WTC11 (cell line): Measurements from ENCODE around the gene DNAJC6. TPM values are rescaled to one million over a fixed set of nuclear protein-coding genes. Genes with fewer than 3 reads are reported as not detected.

ENCODE experiments used
- ATAC-seq: fragments of 200-7000 bp; cut with Tn5 transposase; 2 replicates; pipeline ENCODE4 v1.10.0; 2021; ENCODE audit warnings: mild to moderate bottlenecking, moderate library complexity
- CTCF ChIA-PET: fragments of 300-600 bp; sonication (Branson Sonifier 250); formaldehyde crosslinking; loops from one replicate; lab custom pipeline; 2021; ENCODE audit warnings: antibody characterized with exemption; lab: Charles Lee
- POLR2A ChIA-PET: fragments of 350-600 bp; sonication (Branson Sonifier 250); formaldehyde crosslinking; loops from one replicate; lab custom pipeline; 2021; ENCODE audit warnings: antibody characterized with exemption; lab: Charles Lee
- DNase-seq: peaks from one replicate; pipeline ENCODE4 v3.0.0; 2021; ENCODE audit warnings: low spot score
- H3K27ac Mint-ChIP-seq: 2 replicates; pipeline ENCODE4 v1.8.0; 2021; ENCODE audit warnings: mixed read lengths
- H3K27me3 Mint-ChIP-seq: 2 replicates; pipeline ENCODE4 v1.8.0; 2021; ENCODE audit warnings: low read depth, mild to moderate bottlenecking, moderate library complexity, mixed read lengths
- H3K36me3 Mint-ChIP-seq: 2 replicates; pipeline ENCODE4 v1.8.0; 2021; ENCODE audit warnings: mixed read lengths
- H3K4me1 Mint-ChIP-seq: 2 replicates; pipeline ENCODE4 v1.8.0; 2022; ENCODE audit warnings: mixed read lengths
- H3K4me3 Mint-ChIP-seq: 2 replicates; pipeline ENCODE4 v1.8.0; 2021; ENCODE audit warnings: mild to moderate bottlenecking, moderate library complexity, mixed read lengths
- H3K9me3 Mint-ChIP-seq: 2 replicates; pipeline ENCODE4 v1.8.0; 2021; ENCODE audit warnings: mixed read lengths
- ARID4B ChIP-seq: sonication (generic); formaldehyde crosslinking; IDR thresholded peaks from 2 replicates; pipeline ENCODE4 v1.8.0; 2023; ENCODE audit warnings: missing genetic modification reagents, mild to moderate bottlenecking, borderline replicate concordance
- GTF2I ChIP-seq: fragments of 250-450 bp; sonication (Bioruptor Pico); conservative IDR thresholded peaks from 2 replicates; pipeline ENCODE4 v1.4.0; 2021; ENCODE audit warnings: mild to moderate bottlenecking
- JAZF1 ChIP-seq: fragments of 250-450 bp; sonication (Bioruptor Pico); IDR thresholded peaks from 2 replicates; pipeline ENCODE4 v1.9.0; 2021; ENCODE audit warnings: moderate library complexity, mild to moderate bottlenecking, inconsistent platforms
- NR3C1 ChIP-seq: sonication (generic); formaldehyde crosslinking; conservative IDR thresholded peaks from 2 replicates; pipeline ENCODE4 v1.8.1; 2023; ENCODE audit warnings: low read depth, mild to moderate bottlenecking, missing genetic modification reagents
- PRDM15 ChIP-seq: sonication (generic); formaldehyde crosslinking; IDR thresholded peaks from 2 replicates; pipeline ENCODE4 v1.8.0; 2022; ENCODE audit warnings: missing genetic modification reagents
- RORB ChIP-seq: fragments of 250-450 bp; sonication (Bioruptor Pico); IDR thresholded peaks from 2 replicates; pipeline ENCODE4 v1.9.0; 2021; ENCODE audit warnings: mild to moderate bottlenecking
- TCF7 ChIP-seq: sonication (generic); formaldehyde crosslinking; IDR thresholded peaks from 2 replicates; pipeline ENCODE4 v1.8.0; 2022; ENCODE audit warnings: mild to moderate bottlenecking, low read depth, missing genetic modification reagents, moderate library complexity
- TEAD1 ChIP-seq: sonication (generic); formaldehyde crosslinking; IDR thresholded peaks from 2 replicates; pipeline ENCODE4 v1.8.0; 2022; ENCODE audit warnings: mild to moderate bottlenecking, missing genetic modification reagents
- ZBTB43 ChIP-seq: sonication (generic); formaldehyde crosslinking; IDR thresholded peaks from 2 replicates; pipeline ENCODE4 v1.8.1; 2023; ENCODE audit warnings: mild to moderate bottlenecking, missing genetic modification reagents
- ZNF219 ChIP-seq: sonication (generic); formaldehyde crosslinking; IDR thresholded peaks from 2 replicates; pipeline ENCODE4 v1.8.0; 2023; ENCODE audit warnings: missing genetic modification reagents, mild to moderate bottlenecking, borderline replicate concordance
- total RNA-seq: library from RNA; stranded (reverse); gene quantifications from 3 replicates; pipeline ENCODE4 v1.2.3, GENCODE V29; 2021
- TF ChIP-seq, protein P1 (sequence below): fragments of 250-450 bp; sonication (Bioruptor Pico); conservative IDR thresholded peaks from 2 replicates; pipeline ENCODE4 v1.9.0; 2021; ENCODE audit warnings: mild to moderate bottlenecking
- TF ChIP-seq, protein P2 (sequence below): sonication (generic); formaldehyde crosslinking; IDR thresholded peaks from 2 replicates; pipeline ENCODE4 v1.8.1; 2023; ENCODE audit warnings: mild to moderate bottlenecking, moderate library complexity, missing genetic modification reagents

The DNAJC6 gene
- total RNA-seq, 1 experiment from 2014 or later: 9.1 TPM

DNA sequence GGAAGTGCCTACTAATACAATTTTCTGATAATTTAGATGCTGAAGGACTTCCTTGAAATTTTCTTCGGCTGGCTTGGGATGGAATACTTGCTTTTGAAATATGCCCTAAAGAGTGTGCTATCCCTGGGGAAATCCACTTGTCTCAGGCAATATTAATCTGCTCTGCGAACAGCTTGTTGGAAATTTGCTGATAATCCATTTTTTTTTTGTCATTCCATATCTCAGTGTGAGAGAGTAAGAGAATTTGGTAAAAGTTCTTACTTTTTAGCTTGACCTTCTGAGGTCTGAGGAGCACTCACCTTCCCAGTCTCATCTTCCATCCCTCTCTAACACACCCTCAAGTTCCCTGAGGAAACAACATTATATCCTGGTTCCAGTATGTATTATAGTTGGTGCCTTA is 36.8 kb downstream of the DNAJC6 start (continued):
- TF ChIP-seq ZBTB43 (CRISPR knock-in tag) (no peak), ARID4B (no peak)
- TF ChIP-seq, protein P1, sequence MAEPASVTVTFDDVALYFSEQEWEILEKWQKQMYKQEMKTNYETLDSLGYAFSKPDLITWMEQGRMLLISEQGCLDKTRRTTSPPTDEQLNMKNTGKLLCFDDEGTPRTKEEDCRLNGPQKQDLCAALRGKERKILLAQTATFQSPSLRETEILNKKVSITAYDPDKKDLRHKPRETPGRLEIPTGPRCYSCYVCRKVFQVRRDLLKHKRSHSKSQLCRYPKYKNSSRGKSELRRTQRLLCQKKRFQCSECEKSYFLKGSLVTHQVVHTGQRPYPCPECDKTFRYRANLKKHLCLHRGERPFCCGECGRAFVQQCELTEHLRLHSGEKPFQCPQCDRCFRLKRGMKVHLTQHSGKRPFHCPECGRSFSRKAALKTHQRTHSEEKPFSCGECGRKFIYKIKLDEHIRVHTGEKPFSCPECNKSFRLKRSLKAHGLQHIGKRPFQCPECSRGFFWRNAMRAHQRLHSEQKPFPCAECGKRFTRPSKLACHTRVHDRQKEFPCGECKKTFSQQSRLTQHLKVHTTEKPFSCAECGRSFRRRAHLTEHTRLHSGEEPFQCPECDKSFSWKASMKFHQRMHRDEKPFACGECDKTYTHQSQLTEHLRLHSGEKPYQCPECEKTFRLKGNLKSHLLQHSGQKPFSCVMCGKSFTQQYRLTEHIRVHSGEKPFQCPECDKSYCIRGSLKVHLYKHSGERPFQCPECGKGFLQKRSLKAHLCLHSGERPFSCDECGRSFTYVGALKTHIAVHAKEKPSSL (CRISPR knock-in tag): no peak
- TF ChIP-seq, all 79 proteins: peak for 0

DNA sequence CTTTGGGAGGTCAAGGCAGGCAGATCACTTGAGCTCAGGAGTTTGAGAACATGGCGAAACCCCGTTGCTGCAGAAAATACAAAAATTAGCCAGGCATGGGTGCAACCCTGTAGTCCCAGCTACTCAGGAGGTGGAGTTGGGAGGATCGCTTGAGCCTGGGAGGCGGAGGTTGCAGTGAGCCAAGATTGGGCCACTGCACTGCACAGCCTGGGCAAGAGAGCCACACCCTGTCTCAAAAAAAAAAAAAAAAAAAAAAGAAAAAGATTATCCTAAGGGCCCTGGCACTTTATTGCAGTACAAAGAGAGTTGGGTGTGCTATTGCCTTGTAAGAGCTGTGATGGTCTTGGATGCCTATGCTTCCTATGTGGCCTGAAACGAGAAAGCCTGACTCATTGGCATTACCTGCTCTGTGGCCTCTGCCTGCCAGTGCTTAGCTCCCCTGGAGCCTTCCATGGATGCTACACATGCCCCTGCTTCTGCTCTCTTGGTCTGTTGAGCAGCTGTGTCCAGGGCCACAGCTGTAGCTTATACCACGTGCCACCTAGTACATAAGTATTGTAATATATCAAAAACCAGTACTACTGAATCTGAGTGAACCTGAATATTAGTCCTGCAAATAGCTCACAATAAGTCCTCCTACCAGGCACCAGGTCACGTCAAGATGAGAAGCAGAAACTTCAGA is 45.8 kb downstream of the DNAJC6 start:
- Mint-ChIP-seq H3K27ac (no peak overlapping the region; the same call in 1 of the 2 replicates), H3K9me3 (peaks cover 6% of the 10 kb centered on the region), H3K4me1 (peaks cover 19% of the 10 kb centered on the region), H3K4me3 (no peak overlapping the region), H3K27me3 (no peaks in the 10 kb centered on the region), H3K36me3 (no peaks in the 10 kb centered on the region)
- TF ChIP-seq TCF7 (CRISPR knock-in tag) (no peak), RORB (no peak), ZNF219 (CRISPR knock-in tag) (no peak), GTF2I (no peak), TEAD1 (CRISPR knock-in tag) (no peak), NR3C1 (CRISPR knock-in tag) (no peak), PRDM15 (CRISPR knock-in tag) (no peak), JAZF1 (CRISPR knock-in tag) (no peak)
- TF ChIP-seq, protein P2, sequence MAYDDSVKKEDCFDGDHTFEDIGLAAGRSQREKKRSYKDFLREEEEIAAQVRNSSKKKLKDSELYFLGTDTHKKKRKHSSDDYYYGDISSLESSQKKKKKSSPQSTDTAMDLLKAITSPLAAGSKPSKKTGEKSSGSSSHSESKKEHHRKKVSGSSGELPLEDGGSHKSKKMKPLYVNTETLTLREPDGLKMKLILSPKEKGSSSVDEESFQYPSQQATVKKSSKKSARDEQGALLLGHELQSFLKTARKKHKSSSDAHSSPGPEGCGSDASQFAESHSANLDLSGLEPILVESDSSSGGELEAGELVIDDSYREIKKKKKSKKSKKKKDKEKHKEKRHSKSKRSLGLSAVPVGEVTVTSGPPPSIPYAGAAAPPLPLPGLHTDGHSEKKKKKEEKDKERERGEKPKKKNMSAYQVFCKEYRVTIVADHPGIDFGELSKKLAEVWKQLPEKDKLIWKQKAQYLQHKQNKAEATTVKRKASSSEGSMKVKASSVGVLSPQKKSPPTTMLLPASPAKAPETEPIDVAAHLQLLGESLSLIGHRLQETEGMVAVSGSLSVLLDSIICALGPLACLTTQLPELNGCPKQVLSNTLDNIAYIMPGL (CRISPR knock-in tag): no peak
- ATAC-seq: no peak
- POLR2A ChIA-PET: no interaction called here
- DNase-seq: no peak
- CTCF ChIA-PET: interaction anchor here (1.2 kb wide), 1 partner anchor 8 kb away, joined by 3 read pairs; no protein-coding TSS in a partner anchor
